Right kidney (tissue), 1 donor: ENCODE data around the gene ACACA.

Experiments used
- DNase-seq: peaks from one replicate; pipeline ENCODE4 v3.0.0-alpha.2; 2016

The ACACA gene

DNA sequence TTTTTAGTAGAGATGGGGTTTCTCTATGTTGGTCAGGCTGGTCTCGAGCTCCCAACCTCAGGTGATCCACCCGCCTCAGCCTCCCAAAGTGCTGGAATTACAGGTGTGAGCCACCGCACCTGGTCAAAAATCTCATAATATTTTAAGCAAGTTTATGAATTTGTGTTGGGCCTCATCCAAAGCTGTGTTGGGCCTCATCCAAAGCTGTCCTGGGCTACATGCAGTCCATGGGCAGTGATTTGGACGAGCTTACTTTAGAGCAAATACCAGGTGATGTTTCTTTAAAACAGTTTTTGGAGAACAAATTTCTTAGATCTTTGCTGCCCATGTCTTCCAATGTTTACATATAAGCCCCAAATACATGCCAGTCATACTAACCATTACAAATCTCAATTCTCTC lies 115.3 kb downstream of the ACACA start:
- no peak for DNase-seq

DNA sequence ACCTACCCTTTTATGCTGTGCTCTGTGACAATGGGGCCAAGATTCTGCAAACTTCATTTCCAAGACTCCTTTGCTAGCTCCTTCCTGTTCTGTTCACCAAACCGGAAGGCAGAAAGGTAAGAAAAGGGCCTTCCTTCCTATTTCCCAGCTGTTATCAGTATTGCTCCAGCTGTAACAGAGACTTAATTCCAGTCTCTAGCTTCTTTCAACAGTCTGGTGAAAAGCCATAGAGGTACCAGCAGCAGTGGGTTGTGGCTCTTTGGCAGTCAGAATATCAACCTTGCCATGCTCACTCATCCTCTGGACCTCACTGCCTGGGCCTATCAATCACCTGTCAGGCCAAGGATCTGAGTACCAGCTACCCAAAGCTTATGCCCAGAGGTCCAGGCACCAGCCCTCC lies 120.2 kb downstream of the ACACA start:
- DNase-seq, result no peak

DNA sequence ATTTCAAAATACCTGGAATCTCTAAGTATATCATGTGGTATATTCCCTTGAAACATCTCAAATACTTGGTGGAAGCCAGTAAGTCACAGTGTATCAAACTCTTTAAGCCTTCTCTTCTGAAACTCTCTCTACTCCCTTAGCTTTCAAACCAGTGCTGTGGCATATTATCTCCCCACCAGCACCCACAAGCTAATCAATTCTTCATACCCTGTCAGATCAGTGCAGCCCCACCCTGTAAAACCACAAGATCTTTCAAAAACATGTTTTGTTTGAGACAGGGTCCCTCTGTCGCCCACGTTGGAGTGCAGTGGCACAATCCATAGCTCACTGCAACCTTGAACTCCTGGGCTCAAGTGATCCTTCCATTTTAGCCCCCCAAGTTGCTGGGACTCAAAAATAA lies 122.4 kb downstream of the ACACA start:
- DNase-seq, result no peak

DNA sequence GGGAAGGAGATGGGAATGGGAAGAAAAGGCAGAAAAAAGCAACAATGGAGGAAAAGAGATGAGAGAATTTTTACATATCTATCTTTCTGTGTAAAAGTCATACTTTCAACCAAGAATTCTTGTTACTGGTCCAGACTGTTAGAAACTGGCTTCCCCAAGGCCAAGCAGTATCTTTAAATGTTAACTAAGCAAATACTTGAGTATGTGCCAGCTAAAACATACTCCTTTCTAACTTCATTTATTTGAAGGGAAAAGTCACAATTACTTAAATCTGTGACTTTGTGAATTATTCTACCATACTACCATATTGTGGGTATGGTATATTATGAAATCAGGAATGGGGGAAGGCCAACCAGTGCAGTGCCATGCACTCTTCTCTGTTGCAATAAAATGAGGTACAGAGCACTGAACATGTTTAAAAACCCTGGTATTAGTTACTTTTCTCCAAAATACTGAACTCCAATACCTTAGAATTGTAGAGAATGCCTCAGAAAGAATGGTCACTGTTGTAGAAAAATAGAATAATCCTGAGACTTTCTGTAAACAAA lies 123.1 kb downstream of the ACACA start:
- DNase-seq, result no peak

DNA sequence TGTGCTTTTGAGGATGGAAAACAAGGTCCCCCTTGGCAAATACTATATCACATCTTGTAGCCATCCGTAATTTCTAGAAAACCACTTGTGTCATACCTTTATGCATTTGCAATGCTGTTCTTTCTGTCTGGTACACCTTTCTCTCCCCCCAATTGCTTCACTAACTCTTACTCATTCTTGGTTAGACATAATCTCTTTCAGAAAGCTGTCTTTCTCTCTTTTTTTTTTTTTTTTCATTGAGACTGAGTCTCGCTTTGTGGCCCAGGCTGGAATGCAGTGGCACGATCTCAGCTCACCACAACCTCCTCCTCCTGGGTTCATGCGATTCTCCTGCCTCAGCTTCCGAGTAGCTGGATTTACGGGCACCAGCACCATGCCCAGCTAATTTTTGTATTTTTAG lies 125.8 kb downstream of the ACACA start:
- no peak for DNase-seq

DNA sequence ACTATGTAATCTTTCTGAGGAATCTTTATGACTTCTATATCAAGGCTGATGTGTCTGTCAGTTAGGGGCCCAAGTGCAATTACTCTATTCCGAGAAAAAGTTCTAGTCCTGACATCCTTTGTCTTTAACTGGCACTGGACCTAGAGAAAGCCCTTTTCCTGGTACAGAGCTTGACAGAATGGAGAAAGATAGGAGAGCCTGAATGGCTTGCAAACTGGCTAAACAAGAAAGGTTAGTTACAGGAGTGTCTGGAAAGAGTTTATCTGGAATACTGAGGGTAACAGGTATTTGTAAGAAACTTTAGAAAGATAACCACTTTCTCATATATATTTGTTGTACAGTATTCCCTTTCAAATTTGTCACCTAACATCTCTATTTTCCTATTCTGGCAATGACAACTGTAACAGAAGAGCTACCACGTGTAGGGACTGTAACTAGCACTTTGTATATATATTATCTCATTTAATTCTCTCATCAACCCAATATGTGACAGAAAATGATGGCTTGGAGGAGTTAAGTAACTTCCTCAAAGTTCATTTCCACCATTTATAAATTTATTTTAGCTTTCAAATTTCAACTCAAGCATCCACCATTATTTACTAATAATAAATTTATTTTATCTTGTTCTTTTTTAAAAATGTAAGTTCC lies 128.3 kb downstream of the ACACA start:
- DNase-seq, result no peak

DNA sequence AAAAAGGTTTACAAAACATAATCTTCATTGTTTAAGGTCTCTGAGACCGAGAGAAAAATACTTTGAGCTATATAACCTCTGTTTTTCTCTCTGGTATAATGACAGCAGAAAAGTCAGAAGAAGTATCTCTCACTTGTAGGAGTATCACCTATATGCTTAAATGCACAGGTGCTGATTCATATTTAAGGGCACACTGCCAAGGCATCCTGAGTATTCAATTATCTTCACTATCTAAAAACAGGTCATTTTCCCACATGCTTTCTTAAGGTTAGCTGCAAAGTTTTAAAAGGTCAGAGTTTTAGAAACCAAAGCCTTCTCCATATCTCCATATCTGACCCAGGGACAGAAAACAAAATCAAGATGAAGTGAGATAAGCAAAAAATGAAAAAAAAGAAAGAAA lies 130.2 kb downstream of the ACACA start:
- DNase-seq, result no peak

DNA sequence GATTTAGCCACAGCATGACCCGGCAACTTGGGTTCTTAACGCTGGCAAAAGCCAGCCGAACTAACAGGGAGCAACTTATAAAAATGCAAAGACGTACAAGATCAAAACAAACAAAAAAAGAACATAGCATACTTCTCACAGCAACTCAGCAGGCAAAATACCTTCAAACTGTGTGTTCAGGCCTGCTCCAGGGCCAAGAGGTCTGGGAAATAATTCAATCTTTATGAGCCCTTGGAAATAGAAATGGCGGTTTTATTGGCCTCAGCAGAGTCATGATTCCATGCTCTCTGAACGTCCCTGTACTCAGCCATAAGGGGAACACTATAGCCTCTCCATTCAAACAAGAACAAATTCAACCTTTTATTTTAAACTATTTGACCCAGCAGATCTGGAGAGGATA lies 132.2 kb downstream of the ACACA start:
- peak; percentile 20 for DNase-seq

DNA sequence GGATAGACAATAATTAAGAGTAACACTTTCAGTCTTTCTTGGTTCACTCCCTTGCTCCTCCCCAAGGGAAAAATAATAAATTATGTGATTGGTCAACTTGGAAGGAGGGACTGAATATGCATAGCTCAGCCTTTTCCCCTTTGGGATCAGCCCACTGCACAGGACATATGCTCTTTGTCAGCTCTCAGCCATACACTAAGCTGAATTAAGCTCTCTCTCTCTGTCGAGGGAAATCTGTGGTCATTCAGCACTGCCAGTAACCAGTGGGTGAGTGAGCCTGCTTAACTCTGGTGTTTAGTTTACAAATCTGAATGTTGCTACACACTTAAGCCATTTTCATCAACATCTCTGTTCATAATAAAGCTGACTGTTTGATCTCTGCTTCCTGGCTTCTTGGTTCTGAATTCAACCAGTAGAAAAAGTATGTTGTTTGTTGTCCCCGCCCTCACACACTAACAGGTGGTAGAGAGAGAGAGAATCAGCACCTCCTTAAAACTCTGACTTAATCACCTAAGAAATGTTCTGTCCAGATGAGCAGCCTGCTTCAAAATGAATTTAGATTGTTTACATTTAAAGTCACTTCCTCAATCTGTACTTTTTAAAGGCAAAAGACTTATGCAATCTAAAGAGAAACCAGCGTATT lies 133.1 kb downstream of the ACACA start:
- DNase-seq, result peak; percentile 27

DNA sequence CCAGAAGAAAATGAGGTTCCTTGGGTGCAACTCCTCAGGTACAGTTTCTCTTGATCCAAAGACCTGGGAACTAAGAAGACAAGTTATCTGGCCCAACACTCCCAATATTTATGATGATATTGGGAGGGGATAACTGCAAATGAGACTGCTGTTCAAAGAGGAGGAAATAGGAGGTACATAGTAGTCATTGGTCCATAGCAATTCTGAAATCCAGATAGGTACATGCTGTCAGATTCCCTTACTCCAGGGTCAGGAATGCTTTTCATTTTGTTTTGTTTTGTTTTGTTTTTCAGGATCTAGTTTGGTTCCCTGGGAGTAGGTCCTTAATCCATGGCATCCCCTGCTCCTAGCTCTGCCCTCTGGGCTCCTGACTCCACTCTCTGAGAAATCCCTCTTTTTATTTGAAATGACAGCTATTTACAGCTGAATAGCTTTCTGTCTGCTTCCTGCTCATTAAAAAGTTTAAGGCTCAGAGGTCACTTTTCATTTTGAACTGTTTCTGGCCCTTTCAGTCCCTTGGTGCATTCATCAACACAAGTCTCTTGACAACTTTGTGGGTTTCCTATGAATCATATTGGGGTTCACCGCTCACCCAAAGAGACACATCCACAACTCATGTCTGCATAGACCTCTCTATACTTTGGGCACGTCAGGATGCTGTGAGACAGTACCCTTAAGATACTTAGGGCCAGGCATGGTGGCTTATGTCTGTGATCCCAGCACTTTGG lies 141.0 kb downstream of the ACACA start:
- no peak for DNase-seq

DNA sequence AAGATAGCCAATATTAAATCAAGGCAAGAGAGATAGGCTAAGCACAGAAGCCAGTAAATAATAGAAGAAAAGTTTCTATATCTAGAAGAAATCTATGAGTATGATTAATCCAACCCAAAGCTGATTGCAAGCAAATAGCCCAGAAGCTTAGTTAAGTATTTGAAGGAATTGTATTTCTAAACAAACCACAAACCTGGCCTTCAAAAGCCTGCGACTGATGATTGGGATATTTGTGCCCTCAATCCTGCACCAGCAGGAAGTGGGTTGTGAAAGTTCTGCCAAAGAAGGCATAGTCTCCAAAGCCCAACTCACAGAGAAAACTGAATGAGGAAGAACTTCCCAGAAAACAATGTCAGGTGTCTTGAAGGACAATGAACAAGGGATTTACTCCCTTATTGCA lies 145.3 kb downstream of the ACACA start:
- no peak for DNase-seq

DNA sequence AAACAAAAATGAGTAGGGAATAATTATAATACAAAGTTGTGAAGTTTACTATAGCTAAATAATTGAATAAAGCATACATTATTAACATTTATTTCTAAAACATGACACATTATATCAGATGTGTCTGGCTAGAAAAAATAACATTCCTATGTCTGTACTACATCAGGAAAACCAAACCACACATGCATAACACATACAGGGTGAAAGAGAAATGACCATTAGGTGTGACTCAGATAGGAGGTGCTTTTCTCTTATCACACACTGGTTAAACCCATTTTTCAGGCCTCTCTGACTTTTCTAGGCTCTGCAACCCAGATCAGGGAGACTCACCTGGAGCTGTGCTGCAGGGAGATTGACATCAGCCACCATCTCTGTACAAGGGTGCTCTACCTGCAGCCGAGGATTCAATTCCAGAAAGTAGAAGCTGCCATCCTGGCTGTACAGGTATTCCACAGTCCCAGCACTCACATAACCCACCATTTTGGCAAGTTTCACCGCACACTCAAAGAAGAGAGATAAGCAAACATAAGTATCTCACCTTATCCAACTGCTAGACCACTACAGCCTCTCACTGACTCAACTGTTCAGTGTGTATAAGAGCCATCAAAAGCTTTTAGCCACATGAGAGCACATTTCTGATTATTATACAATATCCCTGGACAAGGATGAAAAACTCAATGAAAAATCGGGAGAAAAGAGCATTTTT lies 147.5 kb downstream of the ACACA start:
- no peak for DNase-seq

DNA sequence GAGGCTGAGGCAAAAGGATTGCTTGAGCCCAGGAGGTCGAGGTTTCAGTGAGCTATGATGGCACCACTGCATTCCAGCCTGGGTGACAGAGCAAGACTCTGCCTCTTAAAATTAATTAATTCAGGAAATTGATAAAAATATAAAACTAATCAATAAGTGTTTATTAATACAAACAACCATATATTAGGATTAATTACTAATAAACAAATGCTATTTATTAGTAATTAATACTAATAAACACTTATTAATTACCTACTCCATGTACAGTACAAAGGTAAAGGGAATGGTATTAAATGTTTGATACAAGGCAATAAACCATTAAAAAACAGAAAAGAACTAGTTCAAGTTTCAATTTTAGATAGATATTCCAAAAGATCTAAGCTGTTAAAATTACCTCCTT lies 150.0 kb downstream of the ACACA start:
- DNase-seq, result no peak

DNA sequence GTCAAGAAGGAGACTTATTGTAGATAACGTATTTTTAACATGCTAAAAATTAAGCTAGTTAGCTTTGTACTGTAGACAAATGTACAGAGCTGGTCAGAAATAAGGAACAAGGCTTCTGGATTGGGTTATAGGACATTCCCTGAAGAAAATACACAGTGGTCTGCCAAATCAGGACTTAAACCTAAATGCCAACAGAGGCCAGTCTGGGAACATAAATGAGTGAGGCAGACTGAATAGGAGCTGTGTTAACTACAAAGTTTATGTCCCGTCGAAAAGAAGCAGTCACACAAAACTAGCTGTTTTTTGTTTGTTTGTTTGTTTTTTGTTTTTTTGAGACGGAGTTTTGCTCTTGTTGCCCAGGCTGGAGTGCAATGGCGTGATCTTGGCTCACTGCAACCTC lies 151.2 kb downstream of the ACACA start:
- DNase-seq, result no peak

DNA sequence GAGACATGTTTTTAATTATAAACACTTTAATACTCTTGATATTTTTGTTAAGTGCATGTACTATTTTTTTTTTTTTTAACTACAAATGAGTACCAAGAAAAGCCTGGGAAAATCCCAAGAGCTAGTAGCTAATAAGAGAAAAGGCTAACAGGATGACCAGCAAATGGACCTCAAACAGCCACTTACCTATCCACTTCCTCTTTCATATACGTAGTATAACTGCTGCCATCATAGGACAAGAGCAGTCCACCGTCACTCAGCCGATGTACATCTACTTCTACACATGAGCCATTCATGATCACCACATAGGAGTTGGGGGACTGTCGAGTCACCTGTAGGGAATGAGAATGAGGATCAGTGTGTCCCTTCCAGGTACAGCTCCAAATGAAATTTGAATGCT lies 158.8 kb downstream of the ACACA start:
- DNase-seq, result no peak

DNA sequence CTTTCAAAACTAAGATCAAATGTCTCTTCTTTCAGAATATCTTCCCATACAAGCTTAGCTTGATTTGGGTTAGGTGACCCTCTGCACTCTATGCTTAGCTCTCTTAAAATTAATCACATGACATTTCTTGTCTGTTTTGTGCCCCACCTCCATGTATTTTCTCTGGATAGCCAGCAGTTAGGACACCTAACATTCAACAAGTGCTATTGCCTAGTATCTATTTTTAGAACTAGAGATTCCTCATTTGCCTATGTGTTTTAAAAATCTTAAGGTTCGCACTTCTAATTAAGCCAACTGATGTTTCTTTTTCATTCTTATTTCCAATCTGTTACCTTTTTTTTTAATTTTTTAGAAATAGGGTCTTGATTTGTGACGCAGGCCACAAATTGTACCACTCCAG lies 160.6 kb downstream of the ACACA start:
- no peak for DNase-seq

DNA sequence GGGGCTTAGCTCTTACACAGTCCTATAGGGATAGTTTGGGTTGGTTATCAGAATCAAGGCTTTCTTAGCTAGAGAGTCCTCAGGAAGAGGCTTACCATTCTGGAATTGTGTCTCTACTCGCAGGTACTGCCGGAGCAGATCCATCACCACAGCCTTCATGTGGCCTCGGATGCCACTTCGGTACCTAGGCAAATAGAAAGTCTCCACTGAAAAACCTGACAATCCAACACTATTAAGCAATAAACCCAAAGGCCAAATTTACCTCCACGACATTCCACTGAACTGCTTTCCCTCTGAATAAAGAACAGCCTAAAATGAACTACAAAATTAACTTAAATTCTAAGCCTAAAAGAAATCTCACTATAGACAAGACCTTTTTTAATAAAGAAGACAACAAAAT lies 166.3 kb downstream of the ACACA start:
- DNase-seq, result no peak

DNA sequence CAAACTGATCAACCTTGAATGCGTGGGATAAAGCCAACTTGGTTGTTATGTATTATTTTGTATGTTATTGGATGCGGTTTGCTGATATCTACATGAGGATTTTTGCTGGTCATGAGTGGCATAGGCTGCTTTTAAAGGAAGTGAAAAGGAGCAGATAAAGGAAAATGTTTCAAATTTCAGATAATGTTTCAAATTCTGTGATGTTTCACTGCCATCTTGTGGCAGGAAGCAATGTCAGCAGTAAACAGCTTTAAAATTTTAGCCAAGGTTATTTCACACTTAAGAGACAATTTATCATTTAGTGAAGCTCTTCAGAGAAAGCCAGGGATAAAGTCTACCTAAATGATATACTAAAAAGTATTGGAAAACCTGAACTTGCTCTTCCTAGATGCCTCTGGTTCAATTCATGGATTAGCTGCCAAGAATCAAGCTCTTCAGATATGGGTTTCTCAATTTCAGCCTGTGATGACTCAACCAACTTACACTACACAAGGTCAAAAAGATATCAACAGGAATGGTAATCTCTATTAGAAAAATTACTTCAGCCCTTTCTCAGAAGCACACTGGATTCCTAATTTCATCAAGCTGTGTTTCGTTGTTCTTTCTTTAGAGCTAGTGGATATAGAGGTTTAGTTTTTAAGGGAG lies 166.8 kb downstream of the ACACA start:
- DNase-seq, result no peak

DNA sequence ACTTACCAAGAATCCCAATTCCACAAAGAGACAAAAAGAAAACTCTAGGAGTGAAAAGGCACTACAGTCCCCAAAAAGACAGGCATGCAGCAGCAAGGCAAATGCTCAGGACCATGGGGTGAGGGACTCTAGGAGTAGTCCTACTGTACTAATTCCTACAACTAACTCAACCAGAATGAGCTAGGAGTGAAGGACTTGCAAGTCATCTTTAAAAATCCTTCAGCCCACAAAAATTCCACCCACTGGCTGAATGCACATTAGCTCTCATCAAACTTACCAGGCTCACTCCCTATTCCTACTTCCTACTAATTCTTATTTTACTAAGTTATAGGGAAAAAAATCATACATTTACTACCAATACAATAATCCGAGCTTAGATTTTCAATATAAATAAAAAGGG lies 172.5 kb downstream of the ACACA start:
- no peak for DNase-seq

DNA sequence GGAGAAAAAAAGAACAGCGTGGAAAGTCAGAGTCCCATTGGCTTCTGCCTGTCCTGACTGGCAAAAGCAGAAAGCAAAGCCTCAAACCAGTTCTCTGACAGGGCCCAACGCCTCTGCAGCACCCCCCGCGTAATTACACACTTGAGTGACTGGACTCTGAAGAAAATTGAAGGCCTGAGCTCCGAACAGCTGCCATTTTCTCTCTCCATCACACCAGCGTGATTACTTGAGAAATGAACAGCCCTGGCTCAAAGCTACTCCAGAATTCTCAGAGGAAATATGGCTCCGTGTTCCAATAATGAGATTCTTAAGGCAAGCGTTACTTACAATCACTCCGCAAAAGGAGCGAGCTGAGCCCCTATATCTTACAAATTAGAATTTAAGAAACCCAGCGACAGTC lies 173.6 kb downstream of the ACACA start:
- no peak for DNase-seq

DNA sequence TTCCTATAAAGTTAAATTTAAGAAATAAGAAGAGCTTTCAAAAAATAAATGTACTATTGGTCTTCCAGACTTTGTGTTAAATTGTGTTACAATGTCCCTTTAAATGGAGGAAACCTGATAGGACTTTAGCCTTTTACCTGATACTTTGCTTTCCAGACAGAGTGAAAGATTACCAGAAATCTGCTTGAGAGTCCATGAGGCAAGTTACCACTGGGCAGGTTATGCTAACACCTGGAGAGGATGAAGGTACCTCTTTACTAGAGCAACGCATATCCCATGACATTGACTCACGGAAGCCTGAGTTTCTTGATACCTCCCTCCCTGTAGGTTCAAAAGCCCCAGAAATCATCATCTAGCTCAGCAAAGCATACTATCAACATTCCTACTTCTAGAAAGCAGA lies 174.7 kb downstream of the ACACA start:
- DNase-seq, result no peak

DNA sequence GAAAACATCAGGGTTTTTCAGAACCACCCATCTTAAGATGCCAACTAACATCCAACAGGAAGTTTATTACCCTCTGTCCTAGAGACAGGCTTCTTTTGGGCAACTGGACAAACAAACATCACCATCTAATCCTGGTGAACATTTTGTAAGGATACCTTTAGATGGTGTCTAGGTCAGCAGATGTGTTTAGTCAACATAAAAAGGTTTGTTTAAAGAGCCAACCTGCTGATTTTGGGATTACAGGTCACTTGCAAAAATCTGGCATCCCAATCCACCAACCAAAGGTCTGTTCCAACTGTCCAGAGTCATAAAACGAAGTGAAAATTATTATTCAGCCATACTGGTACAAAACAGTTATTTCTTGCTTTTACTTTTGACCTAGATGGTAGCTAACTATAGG lies 176.0 kb downstream of the ACACA start:
- no peak for DNase-seq

DNA sequence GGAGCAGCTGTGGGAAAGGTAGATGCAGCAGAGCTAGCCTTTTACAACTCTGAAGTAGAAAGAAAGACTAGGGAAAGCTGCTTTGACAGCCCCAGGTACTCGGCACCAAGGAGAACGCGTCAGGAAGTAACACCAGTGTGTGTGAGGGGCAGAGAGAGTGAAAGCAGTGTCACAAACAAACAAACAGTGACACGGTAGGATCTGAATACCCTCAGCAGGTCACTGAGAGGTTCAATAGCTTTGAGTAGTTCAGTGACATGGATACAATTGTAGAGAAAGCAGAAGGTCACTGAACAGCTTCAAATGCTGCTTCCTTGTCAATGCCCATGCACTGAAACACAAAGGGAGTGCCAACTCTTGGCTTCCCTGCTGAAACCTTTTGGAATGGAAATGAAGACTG lies 181.2 kb downstream of the ACACA start:
- DNase-seq, result no peak
